ENCODE results near the gene NEK11.
"Not testable (repeated sequence)": the region's sequence is repeated elsewhere in the genome, so short reads cannot be mapped to it uniquely, and the experiment has no call there.

Gene NEK11

DNA sequence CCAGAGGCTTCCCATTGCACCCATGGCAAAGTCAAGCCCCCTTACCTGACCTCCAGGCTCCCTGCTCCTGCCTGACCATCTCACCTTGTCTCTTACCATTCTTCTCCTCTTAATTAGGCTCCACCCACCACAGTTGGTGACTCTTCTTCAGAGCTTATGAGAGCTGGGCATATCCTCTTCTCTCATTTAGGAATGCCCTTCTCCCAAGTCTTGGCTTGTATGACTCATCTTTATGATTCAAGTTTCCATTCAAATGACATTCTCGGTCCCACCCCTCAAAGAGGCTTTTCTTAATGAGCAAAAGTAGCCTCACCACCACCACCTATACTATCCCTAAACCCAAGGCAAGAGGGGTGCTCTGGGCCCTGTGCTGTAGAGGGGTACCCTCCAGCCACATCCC is 299.6 kb downstream of the NEK11 start:
- H3K79me2 ChIP-seq (ENCODE audit: control insufficient read depth, insufficient read depth, low read length, unreplicated experiment), result no peaks in the 10 kb centered on the region
- no peaks in the 10 kb centered on the region for H3K27me3 ChIP-seq (ENCODE audit: insufficient read depth, low read length)
- no peak overlapping the region for H3K27ac ChIP-seq (ENCODE audit: low read depth, low read length)
- no peak overlapping the region for H3K4me3 ChIP-seq (ENCODE audit: low read depth, low read length)
- H3K36me3 ChIP-seq (ENCODE audit: insufficient read depth, low read length), result no peaks in the 10 kb centered on the region
- no peak overlapping the region for H2AFZ ChIP-seq (ENCODE audit: low read length, unreplicated experiment)
- no peaks in the 10 kb centered on the region for H3K4me1 ChIP-seq (ENCODE audit: control insufficient read depth, insufficient read depth, low read length, unreplicated experiment)

DNA sequence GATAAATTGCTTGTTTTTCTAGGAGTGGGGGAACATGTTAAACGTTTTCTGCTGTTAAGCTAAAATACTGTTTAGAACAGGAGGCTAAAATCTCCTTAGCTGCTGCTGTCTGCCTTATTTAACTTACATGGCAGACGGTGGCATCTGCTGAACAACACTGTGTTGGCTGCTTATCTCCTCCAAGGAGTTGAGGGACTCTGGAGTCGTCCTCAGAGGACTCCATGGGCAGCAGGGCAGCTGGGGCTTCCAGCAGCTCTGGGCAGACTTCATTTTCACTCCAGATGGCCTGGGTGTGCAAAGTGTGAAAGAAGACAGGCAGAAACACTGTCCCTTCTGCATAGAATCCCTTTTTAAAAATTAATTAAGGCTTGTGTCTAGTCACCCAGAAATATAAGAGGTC is 302.0 kb downstream of the NEK11 start:
- no peaks in the 10 kb centered on the region for H3K79me2 ChIP-seq (ENCODE audit: control insufficient read depth, insufficient read depth, low read length, unreplicated experiment)
- no peaks in the 10 kb centered on the region for H3K27me3 ChIP-seq (ENCODE audit: insufficient read depth, low read length)
- no peaks in the 10 kb centered on the region for H3K4me1 ChIP-seq (ENCODE audit: control insufficient read depth, insufficient read depth, low read length, unreplicated experiment)
- H3K36me3 ChIP-seq (ENCODE audit: insufficient read depth, low read length), result no peaks in the 10 kb centered on the region
- no peak overlapping the region for H3K4me3 ChIP-seq (ENCODE audit: low read depth, low read length)
- no peak overlapping the region for H3K27ac ChIP-seq (ENCODE audit: low read depth, low read length)
- no peak overlapping the region for H2AFZ ChIP-seq (ENCODE audit: low read length, unreplicated experiment)

DNA sequence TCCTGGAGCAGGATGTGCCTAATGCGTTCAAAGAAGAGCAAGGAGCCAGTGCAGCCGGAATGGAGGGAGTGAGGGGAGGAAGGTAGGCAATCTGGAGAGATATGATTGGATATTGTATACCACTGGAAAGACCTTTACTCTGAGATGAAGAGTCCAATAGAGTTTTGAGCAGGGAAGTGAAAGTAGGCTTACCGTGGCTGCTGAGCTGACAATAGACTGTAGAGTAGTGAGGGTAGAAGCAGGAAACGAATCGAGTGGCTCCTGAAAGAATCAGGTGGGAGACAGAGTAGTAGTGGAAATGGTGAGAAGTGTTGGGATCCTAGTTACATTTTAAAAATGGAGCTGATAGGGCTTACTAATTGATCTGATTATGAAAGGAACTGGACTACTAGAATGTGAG is 303.1 kb downstream of the NEK11 start:
- Histone ChIP-seq H2AFZ (ENCODE audit: low read length, unreplicated experiment) (no peak overlapping the region), H3K79me2 (ENCODE audit: control insufficient read depth, insufficient read depth, low read length, unreplicated experiment) (no peaks in the 10 kb centered on the region), H3K36me3 (ENCODE audit: insufficient read depth, low read length) (no peaks in the 10 kb centered on the region), H3K4me3 (ENCODE audit: low read depth, low read length) (no peak overlapping the region), H3K4me1 (ENCODE audit: control insufficient read depth, insufficient read depth, low read length, unreplicated experiment) (no peaks in the 10 kb centered on the region), H3K27ac (ENCODE audit: low read depth, low read length) (no peak overlapping the region), H3K27me3 (ENCODE audit: insufficient read depth, low read length) (no peaks in the 10 kb centered on the region)

DNA sequence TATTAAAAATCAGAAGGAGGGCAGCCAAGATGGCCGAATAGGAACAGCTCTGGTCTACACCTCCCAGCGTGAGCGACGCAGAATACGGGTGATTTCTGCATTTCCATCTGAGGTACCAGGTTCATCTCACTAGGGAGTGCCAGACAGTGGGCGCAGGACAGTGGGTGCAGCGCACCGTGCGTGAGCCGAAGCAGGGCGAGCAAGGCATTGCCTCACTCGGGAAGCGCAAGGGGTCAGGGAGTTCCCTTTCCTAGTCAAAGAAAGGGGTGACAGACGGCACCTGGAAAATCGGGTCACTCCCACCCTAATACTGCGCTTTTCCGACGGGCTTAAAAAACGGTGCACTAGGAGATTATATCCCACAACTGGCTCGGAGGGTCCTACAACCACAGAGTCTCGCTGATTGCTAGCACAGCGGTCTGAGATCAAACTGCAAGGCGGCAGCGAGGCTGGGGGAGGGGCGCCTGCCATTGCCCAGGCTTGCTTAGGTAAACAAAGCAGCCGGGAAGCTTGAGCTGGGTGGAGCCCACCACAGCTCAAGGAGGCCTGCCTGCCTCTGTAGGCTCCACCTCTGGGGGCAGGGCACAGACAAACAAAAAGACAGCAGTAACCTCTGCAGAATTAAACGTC is 304.9 kb downstream of the NEK11 start:
- H3K27ac ChIP-seq (ENCODE audit: low read depth, low read length); H3K27me3 ChIP-seq (ENCODE audit: insufficient read depth, low read length); H3K79me2 ChIP-seq (ENCODE audit: control insufficient read depth, insufficient read depth, low read length, unreplicated experiment); H2AFZ ChIP-seq (ENCODE audit: low read length, unreplicated experiment); H3K4me1 ChIP-seq (ENCODE audit: control insufficient read depth, insufficient read depth, low read length, unreplicated experiment); H3K36me3 ChIP-seq (ENCODE audit: insufficient read depth, low read length); H3K4me3 ChIP-seq (ENCODE audit: low read depth, low read length): not testable (repeated sequence)

DNA sequence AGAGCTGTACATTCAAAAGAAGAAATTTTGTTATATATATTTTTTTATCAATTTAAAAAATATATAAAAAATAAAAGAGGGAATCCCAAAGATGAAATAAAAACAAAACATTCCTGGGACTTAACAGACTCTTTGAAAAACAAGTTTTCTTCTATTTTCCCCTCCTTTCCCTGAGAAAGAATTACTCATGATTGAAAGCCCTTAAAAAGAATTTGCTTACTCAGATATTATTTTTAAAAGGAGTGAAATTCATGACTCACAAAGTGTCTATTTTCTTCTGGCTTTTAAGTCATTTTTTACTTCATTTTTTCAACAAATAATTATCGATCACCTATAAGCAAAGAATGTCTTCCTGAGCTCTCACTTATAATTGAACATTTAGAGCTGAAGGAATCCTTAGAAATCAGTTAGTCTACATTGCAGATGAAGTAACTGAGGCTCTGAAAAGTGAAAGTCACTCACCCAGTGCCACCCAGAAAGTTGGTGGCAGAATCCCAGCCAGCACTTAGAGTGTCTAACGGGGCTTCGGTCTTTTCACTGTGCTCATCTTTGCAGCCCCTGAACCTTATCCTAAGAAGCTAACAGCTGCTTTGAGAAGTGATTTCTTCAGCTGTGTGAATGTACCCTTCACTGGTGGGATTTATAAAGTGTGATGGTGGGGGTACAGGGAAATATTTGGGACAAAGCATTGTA is 312.4 kb downstream of the NEK11 start:
- Histone ChIP-seq H3K36me3 (ENCODE audit: insufficient read depth, low read length) (no peaks in the 10 kb centered on the region), H2AFZ (ENCODE audit: low read length, unreplicated experiment) (no peak overlapping the region), H3K4me1 (ENCODE audit: control insufficient read depth, insufficient read depth, low read length, unreplicated experiment) (peaks cover 13% of the 10 kb centered on the region), H3K79me2 (ENCODE audit: control insufficient read depth, insufficient read depth, low read length, unreplicated experiment) (no peaks in the 10 kb centered on the region), H3K27ac (ENCODE audit: low read depth, low read length) (no peak overlapping the region), H3K27me3 (ENCODE audit: insufficient read depth, low read length) (no peaks in the 10 kb centered on the region), H3K4me3 (ENCODE audit: low read depth, low read length) (peak overlapping the region; percentile 63)

DNA sequence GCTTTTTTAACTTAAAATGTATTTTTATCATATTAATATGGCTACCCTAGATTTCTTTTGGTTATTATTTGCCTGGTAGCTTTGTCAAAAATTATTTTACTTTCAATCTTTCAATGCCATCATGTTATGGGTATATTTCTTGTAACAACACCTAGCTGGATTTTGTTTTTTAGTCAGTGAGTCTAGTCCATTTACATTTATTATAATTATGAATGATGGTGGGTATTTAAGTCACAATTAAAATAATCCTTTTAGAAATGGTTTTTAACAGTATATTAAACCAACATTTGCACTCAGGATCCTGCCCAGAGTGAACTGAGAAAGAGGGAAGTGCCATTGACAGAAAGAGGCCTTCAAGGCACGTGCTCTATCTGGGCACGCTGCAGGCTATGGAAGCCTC is 315.1 kb downstream of the NEK11 start:
- Histone ChIP-seq H3K27ac (ENCODE audit: low read depth, low read length) (no peak overlapping the region), H3K4me3 (ENCODE audit: low read depth, low read length) (no peak overlapping the region), H3K27me3 (ENCODE audit: insufficient read depth, low read length) (no peaks in the 10 kb centered on the region), H3K36me3 (ENCODE audit: insufficient read depth, low read length) (no peaks in the 10 kb centered on the region), H3K4me1 (ENCODE audit: control insufficient read depth, insufficient read depth, low read length, unreplicated experiment) (peaks cover 13% of the 10 kb centered on the region), H3K79me2 (ENCODE audit: control insufficient read depth, insufficient read depth, low read length, unreplicated experiment) (no peaks in the 10 kb centered on the region), H2AFZ (ENCODE audit: low read length, unreplicated experiment) (no peak overlapping the region)

DNA sequence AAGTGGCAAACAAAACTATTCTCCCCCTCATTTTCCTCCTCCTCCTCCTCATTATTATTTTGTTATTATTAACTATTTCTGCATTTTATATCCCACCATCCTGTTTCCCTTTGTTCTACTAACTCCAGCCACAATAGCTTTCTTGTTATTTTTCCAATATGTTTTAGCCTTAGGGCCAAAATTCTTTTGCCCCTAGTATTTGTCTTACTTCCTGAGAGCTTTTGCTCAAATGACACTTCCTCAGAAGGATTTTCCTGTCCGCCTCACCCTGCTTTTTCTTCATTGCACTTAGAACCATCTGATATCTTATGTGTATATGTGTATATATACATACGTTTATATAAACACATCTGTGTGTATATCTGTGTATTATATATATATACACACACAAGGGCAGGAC is 322.2 kb downstream of the NEK11 start:
- H2AFZ ChIP-seq (ENCODE audit: low read length, unreplicated experiment), result no peak overlapping the region
- H3K27ac ChIP-seq (ENCODE audit: low read depth, low read length), result no peak overlapping the region
- no peaks in the 10 kb centered on the region for H3K27me3 ChIP-seq (ENCODE audit: insufficient read depth, low read length)
- H3K4me1 ChIP-seq (ENCODE audit: control insufficient read depth, insufficient read depth, low read length, unreplicated experiment), result peaks cover 30% of the 10 kb centered on the region
- H3K79me2 ChIP-seq (ENCODE audit: control insufficient read depth, insufficient read depth, low read length, unreplicated experiment), result no peaks in the 10 kb centered on the region
- H3K36me3 ChIP-seq (ENCODE audit: insufficient read depth, low read length), result no peaks in the 10 kb centered on the region
- H3K4me3 ChIP-seq (ENCODE audit: low read depth, low read length), result no peak overlapping the region

DNA sequence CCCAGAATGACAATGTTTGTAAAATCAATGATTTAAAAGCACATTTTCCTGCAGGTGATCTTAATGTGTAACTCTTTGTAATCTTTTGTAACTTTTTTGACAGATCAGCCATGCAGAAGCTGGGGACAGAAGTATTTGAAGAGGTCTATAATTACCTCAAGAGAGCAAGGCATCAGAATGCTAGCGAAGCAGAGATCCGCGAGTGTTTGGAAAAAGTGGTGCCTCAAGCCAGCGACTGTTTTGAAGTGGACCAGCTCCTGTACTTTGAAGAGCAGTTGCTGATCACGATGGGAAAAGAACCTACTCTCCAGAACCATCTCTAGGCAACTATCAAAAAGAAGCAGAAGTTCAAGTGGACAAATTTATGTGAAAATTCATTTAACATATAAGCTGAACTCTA is 322.8 kb downstream of the NEK11 start:
- H3K4me3 ChIP-seq (ENCODE audit: low read depth, low read length), result peak overlapping the region; percentile 35
- no peaks in the 10 kb centered on the region for H3K36me3 ChIP-seq (ENCODE audit: insufficient read depth, low read length)
- H2AFZ ChIP-seq (ENCODE audit: low read length, unreplicated experiment), result peak overlapping the region; percentile 48
- H3K4me1 ChIP-seq (ENCODE audit: control insufficient read depth, insufficient read depth, low read length, unreplicated experiment), result peaks cover 30% of the 10 kb centered on the region
- peak overlapping the region; percentile 86 for H3K27ac ChIP-seq (ENCODE audit: low read depth, low read length)
- no peaks in the 10 kb centered on the region for H3K79me2 ChIP-seq (ENCODE audit: control insufficient read depth, insufficient read depth, low read length, unreplicated experiment)
- no peaks in the 10 kb centered on the region for H3K27me3 ChIP-seq (ENCODE audit: insufficient read depth, low read length)

DNA sequence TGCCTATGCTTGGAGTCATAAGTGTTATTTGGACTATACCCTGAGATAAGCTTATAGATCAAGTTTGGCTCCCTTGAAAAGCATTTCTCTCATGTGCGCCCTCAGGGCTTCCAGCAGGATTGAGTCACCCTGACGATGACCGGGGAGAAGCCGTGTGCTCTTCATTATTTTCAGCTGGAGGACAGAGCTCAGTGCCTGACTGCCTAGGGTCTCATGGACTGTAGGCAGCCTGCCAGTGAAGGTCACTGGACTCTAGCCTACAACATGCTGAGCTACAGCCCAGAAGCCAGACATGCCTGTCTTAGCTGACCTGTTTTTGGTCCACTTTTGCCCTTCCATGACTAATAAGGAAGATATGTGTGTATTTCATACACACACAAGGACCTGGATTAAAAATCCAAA is 323.3 kb downstream of the NEK11 start:
- Histone ChIP-seq H3K4me1 (ENCODE audit: control insufficient read depth, insufficient read depth, low read length, unreplicated experiment) (peaks cover 30% of the 10 kb centered on the region), H3K79me2 (ENCODE audit: control insufficient read depth, insufficient read depth, low read length, unreplicated experiment) (no peaks in the 10 kb centered on the region), H3K36me3 (ENCODE audit: insufficient read depth, low read length) (no peaks in the 10 kb centered on the region), H3K27ac (ENCODE audit: low read depth, low read length) (peak overlapping the region; percentile 86), H3K4me3 (ENCODE audit: low read depth, low read length) (peak overlapping the region; percentile 35), H3K27me3 (ENCODE audit: insufficient read depth, low read length) (no peaks in the 10 kb centered on the region), H2AFZ (ENCODE audit: low read length, unreplicated experiment) (peak overlapping the region; percentile 48)

DNA sequence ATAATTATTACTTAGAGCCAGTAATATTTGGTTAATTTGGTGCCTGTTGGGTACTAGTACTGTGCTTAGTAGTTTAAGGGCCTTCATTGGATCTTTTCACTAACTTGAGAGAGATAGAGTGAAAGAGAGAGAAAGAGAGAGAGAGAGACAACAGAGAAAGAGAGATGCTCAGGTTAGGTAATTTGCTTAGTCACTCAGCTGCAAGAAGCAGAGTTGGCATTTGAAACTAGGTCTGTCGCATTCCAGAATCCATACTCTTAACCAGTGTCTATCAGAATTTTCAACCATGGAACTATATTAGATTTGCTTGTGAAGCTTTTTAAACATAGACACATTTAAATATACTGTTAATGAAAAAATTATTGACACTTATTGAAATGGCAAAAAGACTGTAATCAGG is 323.8 kb downstream of the NEK11 start:
- H3K27ac ChIP-seq (ENCODE audit: low read depth, low read length), result peak overlapping the region; percentile 86
- no peaks in the 10 kb centered on the region for H3K27me3 ChIP-seq (ENCODE audit: insufficient read depth, low read length)
- peaks cover 30% of the 10 kb centered on the region for H3K4me1 ChIP-seq (ENCODE audit: control insufficient read depth, insufficient read depth, low read length, unreplicated experiment)
- no peaks in the 10 kb centered on the region for H3K36me3 ChIP-seq (ENCODE audit: insufficient read depth, low read length)
- H3K4me3 ChIP-seq (ENCODE audit: low read depth, low read length), result peak overlapping the region; percentile 35; the same call in 1 of the 2 replicates
- no peaks in the 10 kb centered on the region for H3K79me2 ChIP-seq (ENCODE audit: control insufficient read depth, insufficient read depth, low read length, unreplicated experiment)
- peak overlapping the region; percentile 48 for H2AFZ ChIP-seq (ENCODE audit: low read length, unreplicated experiment)
